Stimulated activated CD4-positive, alpha-beta T cell treated with anti-CD3 and anti-CD28 coated beads, Interleukin-12 subunit alpha, Interleukin-12 subunit beta, amount 100 ng/mL, for 48 hours (primary cell): ENCODE results near the gene KRT37.
"Not testable (repeated sequence)": the region's sequence is repeated elsewhere in the genome, so short reads cannot be mapped to it uniquely, and the experiment has no call there.

ENCODE experiments used
- DNase-seq, 3 donors: peaks; one replicate each; pipeline ENCODE4 v3.0.0-alpha.2; 2020; ENCODE audit warnings: low read depth in 2 of 3, low spot score in 1 of 3

Gene KRT37

GRCh38 chr17:41437254-41437653 lies 12.9 kb upstream of the KRT37 start:
- no peak for DNase-seq

GRCh38 chr17:41434415-41434814 lies 10.0 kb upstream of the KRT37 start:
- no peak for DNase-seq

DNA sequence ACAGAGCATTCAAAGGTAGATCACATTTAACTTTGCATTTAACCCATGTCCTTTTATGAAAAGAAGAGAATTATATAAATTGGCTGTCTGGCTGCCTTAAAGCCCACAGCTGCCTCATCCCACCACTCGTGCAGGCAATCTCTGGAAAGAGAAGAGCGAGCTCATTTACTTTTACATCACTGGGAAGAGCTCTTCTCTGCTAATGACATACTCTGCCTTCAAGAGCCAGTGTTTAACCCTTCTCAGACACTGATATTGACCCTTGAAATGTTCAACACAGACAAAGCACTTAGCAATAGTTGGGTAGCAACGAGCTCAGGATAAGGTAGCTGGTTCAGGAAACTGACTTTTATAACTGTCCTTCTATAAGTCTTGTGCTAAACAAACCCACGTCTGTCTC lies 9.6 kb upstream of the KRT37 start:
- DNase-seq = no peak

GRCh38 chr17:41433586-41433985 lies 9.2 kb upstream of the KRT37 start:
- DNase-seq = no peak

- DNase-seq = not testable (repeated sequence)
Measured at GRCh38 chr17:41430376-41430775, 6.0 kb upstream of the KRT37 start.

- DNase-seq = no peak
Measured at GRCh38 chr17:41429667-41430066, 5.3 kb upstream of the KRT37 start.

DNA sequence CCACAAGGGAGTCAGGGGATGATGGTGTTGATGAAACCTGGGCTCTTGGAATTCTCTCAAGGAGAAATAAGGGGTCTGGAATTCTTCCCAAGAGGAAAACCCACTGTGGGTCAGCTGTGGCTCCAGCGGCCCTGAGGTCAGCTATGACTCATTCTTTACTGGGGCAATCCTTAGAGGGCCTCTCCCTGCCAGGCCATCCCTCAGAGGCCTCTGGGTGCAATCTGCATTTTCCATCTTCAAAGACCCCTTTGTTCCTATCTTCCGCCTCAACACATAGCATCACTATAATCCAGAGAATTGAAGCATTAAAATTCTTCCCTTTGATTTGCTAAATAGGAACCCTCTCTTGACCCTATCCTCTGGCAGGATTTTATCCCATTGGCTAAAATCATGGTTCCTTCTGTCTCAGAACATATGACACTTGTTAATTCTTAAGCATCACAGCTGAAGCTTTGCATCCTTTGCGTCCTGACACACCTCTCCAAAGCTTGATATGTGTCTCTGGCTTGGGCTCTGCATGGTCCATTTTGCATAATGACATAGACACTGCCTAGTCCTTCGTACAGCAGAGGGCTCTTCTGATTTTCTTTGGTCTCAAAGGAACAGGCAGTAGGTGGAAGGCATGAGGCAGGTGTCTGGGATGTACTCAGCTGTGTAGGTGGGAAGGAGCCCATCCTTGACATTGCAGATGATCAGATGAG lies 4.4 kb upstream of the KRT37 start:
- DNase-seq = no peak

DNA sequence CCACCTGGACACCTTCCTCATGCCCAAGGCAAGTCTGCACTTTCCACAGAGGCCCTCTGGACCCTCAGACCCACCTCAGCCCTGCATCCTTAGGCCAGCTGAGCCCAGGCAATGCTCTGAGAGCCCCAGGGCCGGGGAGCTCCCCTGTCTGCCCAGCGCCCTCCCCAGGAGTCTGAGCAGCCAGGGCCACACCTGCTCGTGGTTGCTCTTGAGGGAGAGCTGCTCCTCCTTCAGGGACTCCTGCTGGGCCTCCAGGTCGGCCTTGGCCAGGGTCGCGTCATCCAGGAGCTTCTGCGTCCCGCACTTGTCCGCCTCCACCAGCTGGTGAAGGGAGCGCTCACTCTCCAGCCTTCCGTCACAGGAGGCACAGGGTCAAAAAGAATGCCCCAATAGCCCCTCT lies 1.8 kb downstream of the KRT37 start:
- not testable (repeated sequence) for DNase-seq

DNA sequence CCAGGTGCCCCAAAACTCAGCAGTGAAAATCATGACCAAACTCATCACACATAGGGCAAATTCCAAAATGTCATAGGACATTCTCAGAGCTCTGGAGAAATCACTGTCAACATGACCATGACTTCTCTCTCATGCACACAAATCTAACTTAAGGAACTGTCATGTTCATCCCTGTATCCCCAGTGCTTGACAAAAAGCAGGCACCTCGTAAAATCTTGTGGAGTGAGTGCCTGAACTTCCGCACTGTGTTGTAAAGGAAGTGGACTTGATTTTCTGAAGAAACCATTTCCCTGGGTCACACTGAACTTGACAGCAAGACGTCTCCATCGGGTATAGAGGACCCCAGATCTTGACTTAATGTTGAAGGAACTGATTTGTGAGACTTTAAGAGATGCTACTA lies 2.8 kb downstream of the KRT37 start:
- DNase-seq = no peak

- no peak for DNase-seq
Measured at GRCh38 chr17:41421116-41421515, 3.3 kb downstream of the KRT37 start.

GRCh38 chr17:41420134-41420533 lies 4.3 kb downstream of the KRT37 start:
- no peak for DNase-seq

- no peak for DNase-seq
Measured at GRCh38 chr17:41419716-41420115, 4.7 kb downstream of the KRT37 start.

- no peak for DNase-seq
Measured at GRCh38 chr17:41418116-41418860, 6.1 kb downstream of the KRT37 start.

DNA sequence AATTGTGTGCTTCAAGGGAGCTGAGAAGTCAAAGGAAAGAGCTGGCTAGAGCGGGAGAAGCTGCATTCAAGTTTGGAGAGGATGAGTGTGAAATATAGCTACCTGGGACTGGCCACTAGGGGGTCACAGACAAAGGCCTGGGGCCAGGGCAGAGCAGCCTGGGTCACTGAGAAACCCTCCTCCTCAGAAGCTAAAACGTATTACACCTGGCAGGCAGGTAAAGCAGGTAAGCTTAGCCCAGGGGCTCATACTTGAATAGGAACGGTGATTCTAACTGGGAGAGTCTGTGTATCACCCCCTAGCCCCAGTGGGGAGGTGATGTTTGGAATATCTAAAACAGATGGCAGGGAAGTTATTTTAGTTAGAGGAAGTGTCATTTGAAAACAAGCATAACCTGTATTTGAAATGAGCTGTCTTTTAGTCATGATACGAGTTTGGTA lies 6.8 kb downstream of the KRT37 start:
- no peak for DNase-seq

DNA sequence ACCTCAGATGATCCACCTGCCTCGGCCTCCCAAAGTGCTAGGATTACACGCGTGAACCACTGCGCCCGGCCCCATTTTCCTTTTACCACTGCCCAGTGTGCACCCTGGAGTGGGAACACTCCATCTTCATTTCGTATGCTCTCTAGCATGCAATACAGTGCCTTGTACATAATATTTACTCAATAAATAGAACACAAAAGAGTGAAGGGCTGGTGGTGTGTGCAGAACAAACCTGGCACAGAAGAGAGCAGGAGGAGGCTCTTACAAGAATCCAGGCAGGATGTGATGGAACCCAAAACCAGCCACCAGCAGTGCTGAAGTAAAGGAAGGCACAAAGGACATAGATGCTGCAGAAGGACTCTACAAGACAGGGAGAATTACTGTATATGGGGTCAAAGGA lies 7.3 kb downstream of the KRT37 start:
- DNase-seq = no peak

DNA sequence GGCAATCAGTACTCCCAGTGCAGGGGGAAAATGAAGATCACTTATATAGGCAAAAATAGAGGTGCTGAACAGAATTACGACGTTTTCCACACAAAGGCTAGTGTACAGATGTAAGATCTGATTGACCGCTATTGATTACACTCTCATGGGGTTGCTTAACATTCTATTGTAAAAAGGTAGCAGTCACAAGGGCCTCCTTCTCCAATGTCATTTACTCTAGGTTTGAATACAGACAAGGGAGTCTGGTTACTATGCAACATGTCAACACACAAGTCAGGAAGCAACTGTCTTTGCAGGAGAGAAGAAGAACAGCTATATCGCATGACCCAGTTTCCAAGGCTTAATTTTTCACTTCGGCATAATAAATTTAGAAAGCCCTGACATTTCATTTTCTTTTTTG lies 7.9 kb downstream of the KRT37 start:
- no peak for DNase-seq

DNA sequence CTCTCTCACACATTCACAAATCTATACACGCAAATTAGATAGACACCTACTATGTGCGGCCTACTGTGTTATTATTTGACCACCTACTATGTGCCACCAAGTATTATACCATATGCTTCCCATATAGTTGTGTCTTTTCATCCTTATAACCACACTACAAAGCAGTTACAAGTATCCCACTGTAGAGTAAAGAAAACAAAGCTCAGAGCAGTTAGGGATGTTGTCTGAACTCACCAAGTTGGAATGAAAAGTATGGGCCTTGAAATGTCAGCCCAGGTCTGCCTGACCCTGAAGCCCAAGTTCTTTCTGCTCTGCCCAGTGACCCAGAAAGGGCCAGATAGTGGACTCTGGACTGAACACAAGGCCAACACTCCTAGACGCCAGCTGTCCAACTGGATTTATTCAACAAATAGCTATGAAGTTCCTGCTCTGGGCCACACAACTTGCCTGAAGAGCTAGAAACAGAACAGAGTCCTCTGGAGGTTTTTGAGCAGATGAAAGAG lies 8.5 kb downstream of the KRT37 start:
- no peak for DNase-seq

DNA sequence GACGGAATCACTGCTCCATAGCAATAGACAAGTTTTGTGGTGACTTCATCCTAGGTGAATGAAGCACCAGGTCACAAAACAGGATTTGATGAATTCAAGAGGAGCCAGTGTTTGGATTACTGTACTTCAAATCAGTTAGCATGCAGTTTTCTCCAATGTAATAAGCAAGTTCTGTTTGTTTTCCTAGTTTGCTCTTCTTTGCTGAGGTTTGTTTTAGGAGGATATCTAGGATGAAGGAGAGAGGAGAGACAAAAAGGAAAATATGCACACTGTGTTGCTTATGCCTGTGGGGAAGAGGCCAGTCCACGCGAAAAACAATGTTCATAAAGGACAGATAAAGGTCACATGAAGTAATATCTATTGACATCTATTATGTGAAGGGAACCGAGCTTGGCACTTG lies 9.0 kb downstream of the KRT37 start:
- DNase-seq = no peak

- no peak for DNase-seq
Measured at GRCh38 chr17:41413982-41414381, 10.4 kb downstream of the KRT37 start.

DNA sequence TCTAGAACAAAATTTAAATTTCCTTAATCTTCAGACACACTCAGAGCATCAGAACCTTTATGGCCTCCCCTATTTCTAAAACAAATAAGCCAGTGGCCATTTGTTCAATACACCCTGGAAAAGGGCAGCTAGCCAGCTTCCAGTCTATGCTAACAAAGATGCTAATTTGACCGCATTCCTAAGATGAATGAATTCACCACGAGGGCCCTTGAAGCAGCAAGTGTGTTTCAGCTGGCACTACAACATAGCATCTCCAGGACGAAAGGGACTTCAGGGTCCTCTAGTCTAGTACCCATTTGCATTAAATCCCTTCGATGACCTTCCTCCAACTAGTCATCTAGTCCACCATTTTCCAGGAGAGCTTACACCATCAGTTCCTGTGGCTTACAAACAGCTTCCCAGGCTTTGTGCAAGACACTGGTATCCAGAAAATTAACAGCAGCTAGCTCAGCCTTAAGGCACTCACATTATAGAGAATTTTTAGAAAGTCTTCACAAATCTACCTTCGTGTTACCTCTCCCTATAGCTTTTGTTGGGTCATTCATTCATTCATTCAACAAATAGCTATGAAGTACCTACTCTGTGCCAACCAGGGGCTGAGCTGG lies 10.9 kb downstream of the KRT37 start:
- no peak for DNase-seq

- DNase-seq = no peak
Measured at GRCh38 chr17:41411072-41411840, 13.1 kb downstream of the KRT37 start.
